Mesenchymal stem cell (in vitro differentiated cells and primary cell): ENCODE data around the gene BABAM1.

ENCODE experiments used
- DNase-seq: peaks from one replicate; pipeline ENCODE4 v3.0.0-alpha.2; 2013
- H2AFZ ChIP-seq: one replicate; pipeline ENCODE4 v1.6.1; 2013; ENCODE audit warnings: low read depth, mild to moderate bottlenecking, control low read depth, inconsistent platforms, low read length, moderate library complexity
- H2AK5ac ChIP-seq: 2 replicates; pipeline ENCODE4 v1.6.1; 2013; ENCODE audit warnings: low read length, moderate library complexity, mild to moderate bottlenecking, inconsistent platforms; ENCODE audit not compliant: severe bottlenecking
- H2BK120ac ChIP-seq: one replicate; pipeline ENCODE4 v1.6.1; 2013; ENCODE audit warnings: low read depth, mild to moderate bottlenecking, inconsistent platforms, low read length, moderate library complexity
- H2BK12ac ChIP-seq, 2 experiments: one replicate each; pipeline ENCODE4 v1.6.1; 2013; ENCODE audit warnings: inconsistent platforms in 2 of 2, low read length in 2 of 2, mild to moderate bottlenecking in 2 of 2, moderate library complexity in 2 of 2, control low read depth in 1 of 2
- H2BK15ac ChIP-seq: one replicate; pipeline ENCODE4 v1.6.1; 2013; ENCODE audit warnings: mild to moderate bottlenecking, low read depth, inconsistent platforms; ENCODE audit not compliant: poor library complexity, severe bottlenecking
- H2BK5ac ChIP-seq: 2 replicates; pipeline ENCODE4 v1.6.1; 2013; ENCODE audit warnings: low read depth, mild to moderate bottlenecking, low read length, control low read depth, inconsistent platforms; ENCODE audit not compliant: poor library complexity, severe bottlenecking
- H3K14ac ChIP-seq, 2 experiments: one replicate each; pipeline ENCODE4 v1.6.1; 2013; ENCODE audit warnings: inconsistent platforms in 2 of 2, low read length in 2 of 2, control low read depth in 1 of 2, mild to moderate bottlenecking in 1 of 2, moderate library complexity in 1 of 2
- H3K18ac ChIP-seq, 2 experiments: one replicate each; pipeline ENCODE4 v1.6.1; 2013; ENCODE audit warnings: inconsistent platforms in 2 of 2, low read length in 2 of 2, control low read depth in 1 of 2, low read depth in 1 of 2, mild to moderate bottlenecking in 1 of 2
- H3K23ac ChIP-seq, 2 experiments: one replicate each; pipeline ENCODE4 v1.6.1; 2013; ENCODE audit warnings: inconsistent platforms in 2 of 2, low read length in 2 of 2, mild to moderate bottlenecking in 2 of 2, moderate library complexity in 2 of 2, control low read depth in 1 of 2
- H3K27ac ChIP-seq: 2 replicates; pipeline ENCODE4 v1.5.1; 2013; ENCODE audit warnings: mild to moderate bottlenecking, moderate library complexity, low read length, control low read depth, inconsistent platforms; ENCODE audit not compliant: poor library complexity, severe bottlenecking
- H3K27me3 ChIP-seq, 2 experiments: 2 replicates each; pipeline versions ENCODE4 v1.6.1 to v1.7.0; 2013; ENCODE audit warnings: low read length in 2 of 2, mild to moderate bottlenecking in 2 of 2, moderate library complexity in 2 of 2, control low read depth in 1 of 2, inconsistent platforms in 1 of 2; ENCODE audit not compliant: control insufficient read depth in 1 of 2, insufficient read depth in 1 of 2
- H3K36me3 ChIP-seq, 2 experiments: 2 replicates each; pipeline versions ENCODE4 v1.6.1 to v1.7.0; 2013; ENCODE audit warnings: low read length in 2 of 2, control low read depth in 1 of 2, inconsistent platforms in 1 of 2, low read depth in 1 of 2, mild to moderate bottlenecking in 1 of 2; ENCODE audit not compliant: insufficient read depth in 2 of 2, control insufficient read depth in 1 of 2
- H3K4ac ChIP-seq, 2 experiments: one replicate each; pipeline ENCODE4 v1.6.1; 2013; ENCODE audit warnings: inconsistent platforms in 2 of 2, low read length in 2 of 2, mild to moderate bottlenecking in 2 of 2, moderate library complexity in 2 of 2, control low read depth in 1 of 2, low read depth in 1 of 2
- H3K4me1 ChIP-seq: 2 replicates; pipeline ENCODE4 v1.6.1; 2013; ENCODE audit warnings: low read depth, low read length, control low read depth; ENCODE audit not compliant: control insufficient read depth, insufficient read depth
- H3K4me2 ChIP-seq: 2 replicates; pipeline ENCODE4 v1.6.1; 2013; ENCODE audit warnings: low read length, mild to moderate bottlenecking, inconsistent platforms; ENCODE audit not compliant: poor library complexity, severe bottlenecking
- H3K4me3 ChIP-seq, 2 experiments: 2 replicates each; pipeline versions ENCODE4 v1.5.1 to v1.7.0; 2013; ENCODE audit warnings: low read length in 2 of 2, mild to moderate bottlenecking in 2 of 2, control low read depth in 1 of 2, low read depth in 1 of 2; ENCODE audit not compliant: insufficient read depth in 1 of 2
- H3K79me1 ChIP-seq: replicated peaks from 2 replicates; pipeline ENCODE4 v1.6.1; 2013; ENCODE audit warnings: mild to moderate bottlenecking, control low read depth, low read length, inconsistent platforms; ENCODE audit not compliant: poor library complexity, severe bottlenecking
- H3K9ac ChIP-seq: 2 replicates; pipeline ENCODE4 v1.7.0; 2013; ENCODE audit warnings: mild to moderate bottlenecking, low read length, moderate library complexity
- H3K9me3 ChIP-seq: 2 replicates; pipeline ENCODE4 v1.7.0; 2013; ENCODE audit warnings: mild to moderate bottlenecking, low read length; ENCODE audit not compliant: control insufficient read depth
- H4K8ac ChIP-seq: one replicate; pipeline ENCODE4 v1.6.1; 2013; ENCODE audit warnings: inconsistent platforms, mild to moderate bottlenecking, low read length, moderate library complexity
- H4K91ac ChIP-seq: one replicate; pipeline ENCODE4 v1.6.1; 2013; ENCODE audit warnings: mild to moderate bottlenecking, low read length, inconsistent platforms
- WGBS: methylation state at CpG from one replicate; pipeline ENCODE4 v1.1.7; 2013; ENCODE audit warnings: mixed read lengths; 5-methylcytosine and 5-hydroxymethylcytosine counted together

BABAM1 gene

DNA sequence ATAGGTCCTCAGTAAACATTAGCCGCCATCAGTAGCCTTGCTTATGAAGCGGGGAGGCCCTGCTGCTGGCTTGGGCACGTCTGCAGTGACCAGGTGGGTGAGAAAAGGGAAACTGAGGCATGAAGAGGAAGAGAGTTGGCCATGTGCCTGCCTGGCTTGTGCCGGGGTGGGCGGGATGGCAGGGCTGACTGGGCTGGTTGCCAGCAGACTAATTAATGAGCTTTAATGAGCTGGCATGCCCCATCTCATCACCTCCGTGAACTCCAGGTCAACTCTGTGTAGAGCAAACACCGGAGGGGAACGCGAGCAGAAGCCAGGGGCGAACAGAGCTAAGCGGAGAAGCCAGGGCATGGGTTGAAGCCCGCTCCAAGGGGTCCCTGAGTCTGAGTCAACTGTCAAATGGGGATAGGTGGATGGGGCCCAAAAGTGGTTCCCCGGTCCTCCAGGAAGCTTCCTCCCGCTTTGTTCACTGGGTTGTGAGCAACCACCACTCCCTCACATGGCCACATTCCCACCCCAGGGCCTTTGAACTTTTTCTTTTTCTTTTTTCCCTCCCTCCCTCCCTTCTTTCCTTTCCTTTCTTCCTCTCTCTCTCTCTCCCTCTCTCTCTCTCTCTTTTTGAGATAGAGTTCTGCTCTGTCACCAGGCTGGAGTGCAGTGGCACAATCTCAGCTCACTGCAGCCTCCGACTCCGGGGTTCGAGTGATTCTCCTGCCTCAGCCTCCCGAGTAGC, 30.3 kb upstream of the BABAM1 start:
- Histone ChIP-seq H4K91ac (no peak overlapping the region), H3K14ac (no peak overlapping the region), H2BK12ac (peak overlapping the region in 1 of 2 experiments; percentile 87), H3K79me1 (peaks cover 16% of the 10 kb centered on the region), H3K9ac (no peak overlapping the region), H3K27ac (no peak overlapping the region), H3K23ac (no peak overlapping the region), H2BK5ac (no peak overlapping the region), H3K4me3 (no peak overlapping the region), H2AK5ac (no peak overlapping the region), H3K4me2 (no peak overlapping the region), H3K4ac (peak overlapping the region in 1 of 2 experiments; percentile 45), H3K36me3 (peaks cover 21 to 57% of the 10 kb centered on the region in 2 experiments), H3K27me3 (no peaks in the 10 kb centered on the region), H3K4me1 (peaks cover 34% of the 10 kb centered on the region), H3K9me3 (no peaks in the 10 kb centered on the region), H4K8ac (no peak overlapping the region), H3K18ac (peak overlapping the region in 1 of 2 experiments; percentile 90), H2AFZ (no peak overlapping the region), H2BK120ac (no peak overlapping the region), H2BK15ac (no peak overlapping the region)
- 91% methylated on average over 18 of the region's 18 CpGs for WGBS
- no peak for DNase-seq

DNA sequence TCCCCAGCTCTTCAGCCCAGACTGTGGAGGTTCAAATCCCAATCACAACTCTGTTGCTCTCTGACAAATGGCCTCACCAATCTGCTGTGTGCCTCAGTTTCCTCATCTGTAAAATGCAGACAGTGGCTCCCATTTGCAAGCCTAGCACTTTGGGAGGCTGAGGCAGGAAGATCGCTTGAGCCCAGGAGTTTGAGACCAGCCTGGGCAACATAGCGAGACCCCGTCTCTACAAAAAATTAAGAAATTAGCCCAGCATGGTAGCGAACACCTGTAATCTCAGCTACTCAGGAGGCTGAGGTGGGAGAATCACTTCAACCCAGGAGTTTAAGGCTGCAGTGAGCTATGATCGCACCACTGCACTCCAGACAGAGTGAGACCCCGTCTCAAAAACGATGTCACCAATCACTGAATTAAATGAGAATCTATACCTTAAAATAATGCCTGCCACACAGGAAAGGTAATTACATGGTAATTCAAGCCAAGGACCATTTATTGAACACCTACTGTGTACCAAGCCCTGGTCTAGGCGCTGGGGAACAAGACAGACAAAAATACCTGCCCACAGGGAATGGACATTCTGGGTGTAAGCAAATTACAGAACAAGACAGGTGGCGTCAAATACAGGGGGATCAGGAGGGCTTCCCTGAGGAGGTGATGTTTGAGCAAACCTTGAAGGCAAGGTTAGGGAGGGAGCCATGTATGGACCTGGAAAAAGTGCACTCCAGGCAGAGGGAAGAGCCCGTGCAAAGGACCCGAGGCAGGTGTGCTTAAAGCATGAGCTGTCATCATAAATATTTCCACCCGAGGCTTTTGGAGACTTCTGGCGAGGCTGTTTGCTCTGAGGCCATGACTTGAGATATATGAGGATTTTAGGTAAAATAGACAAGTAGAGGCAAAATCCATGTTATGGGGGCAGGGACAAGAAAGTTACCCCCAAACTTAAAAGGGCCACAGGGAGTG, 29.2 kb upstream of the BABAM1 start:
- Histone ChIP-seq H2BK12ac (no peak overlapping the region), H3K9ac (no peak overlapping the region), H3K4me3 (no peak overlapping the region), H3K4me1 (peaks cover 43% of the 10 kb centered on the region), H3K23ac (no peak overlapping the region), H3K27me3 (no peaks in the 10 kb centered on the region), H2BK120ac (no peak overlapping the region), H3K18ac (no peak overlapping the region), H3K36me3 (peaks cover 12 to 49% of the 10 kb centered on the region in 2 experiments), H2AFZ (no peak overlapping the region), H4K91ac (no peak overlapping the region), H3K27ac (no peak overlapping the region), H3K4me2 (no peak overlapping the region), H2BK15ac (no peak overlapping the region), H4K8ac (no peak overlapping the region), H3K4ac (no peak overlapping the region), H3K9me3 (no peaks in the 10 kb centered on the region), H2BK5ac (no peak overlapping the region), H3K14ac (no peak overlapping the region), H2AK5ac (no peak overlapping the region), H3K79me1 (peaks cover 16% of the 10 kb centered on the region)
- DNase-seq: no peak
- 96% methylated on average over 13 of the region's 13 CpGs for WGBS

DNA sequence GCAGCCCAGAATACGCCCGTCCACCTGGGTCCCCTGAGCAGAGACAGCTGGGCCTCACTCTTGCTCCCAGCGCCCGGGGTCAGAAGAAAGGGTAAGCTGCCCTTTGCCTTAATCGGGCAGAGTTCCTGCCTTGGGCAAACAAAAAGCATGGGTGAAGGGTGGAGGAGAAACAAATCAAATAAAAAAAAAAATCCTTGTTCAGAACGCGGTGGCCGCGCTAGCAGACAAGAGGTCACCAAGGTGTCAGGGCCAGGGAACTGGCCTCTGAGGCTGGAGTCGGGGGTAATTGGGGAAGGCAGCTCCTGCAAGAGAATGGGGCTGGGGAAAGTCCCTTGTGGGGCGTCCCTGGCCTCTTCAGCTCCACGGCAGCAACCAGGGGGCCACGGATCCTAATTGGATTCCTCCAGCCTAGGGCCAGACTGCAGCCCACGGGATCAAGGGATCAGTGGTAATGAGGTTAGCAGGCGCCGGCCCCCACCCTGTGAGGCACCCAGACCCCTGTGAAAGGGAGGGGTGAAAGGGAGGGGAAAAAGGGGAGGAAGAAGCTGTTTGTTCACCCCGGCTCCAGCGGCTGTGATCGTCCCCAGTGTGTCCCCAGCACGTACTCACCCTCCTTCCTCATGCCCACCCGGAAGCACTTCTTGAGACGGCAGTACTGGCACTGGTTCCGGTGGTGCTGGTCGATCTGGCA, 27.0 kb upstream of the BABAM1 start:
- Histone ChIP-seq H3K4me3 (no peak overlapping the region), H2BK120ac (no peak overlapping the region), H2AFZ (no peak overlapping the region), H2BK15ac (no peak overlapping the region), H4K91ac (no peak overlapping the region), H2AK5ac (no peak overlapping the region), H2BK5ac (no peak overlapping the region), H3K4ac (no peak overlapping the region), H3K9ac (no peak overlapping the region), H3K27ac (no peak overlapping the region), H2BK12ac (no peak overlapping the region), H3K9me3 (no peaks in the 10 kb centered on the region), H3K36me3 (peaks cover 9 to 43% of the 10 kb centered on the region in 2 experiments), H3K27me3 (no peaks in the 10 kb centered on the region), H3K14ac (no peak overlapping the region), H4K8ac (peak overlapping the region; percentile 21), H3K4me2 (no peak overlapping the region), H3K23ac (no peak overlapping the region), H3K4me1 (peaks cover 40% of the 10 kb centered on the region), H3K18ac (no peak overlapping the region), H3K79me1 (peaks cover 14% of the 10 kb centered on the region)
- DNase-seq: no peak
- 90% methylated on average over 24 of the region's 24 CpGs for WGBS
